Smooth muscle cell (in vitro differentiated cells): ENCODE data around the gene SLC18A2. TPM values are rescaled to one million over a fixed set of nuclear protein-coding genes. Genes with fewer than 3 reads are reported as not detected.

Experiments used
- DNase-seq: peaks from one replicate; lab custom pipeline; 2025; ENCODE audit not compliant: unreplicated experiment; lab: John Stamatoyannopoulos, UW
- H2AFZ ChIP-seq: fragments of 200-600 bp; sonication (generic); 2 replicates; pipeline ENCODE4 v1.6.0; 2016; ENCODE audit warnings: antibody characterized with exemption, low read depth, mild to moderate bottlenecking
- H3F3A ChIP-seq: fragments of 200-600 bp; sonication (generic); 2 replicates; pipeline ENCODE4 v1.6.0; 2017; ENCODE audit warnings: antibody characterized with exemption, low read depth
- H3K27ac ChIP-seq: fragments of 200-600 bp; sonication (generic); 2 replicates; pipeline ENCODE4 v1.5.1; 2016; ENCODE audit warnings: low read depth, mild to moderate bottlenecking
- H3K27me3 ChIP-seq: fragments of 200-600 bp; sonication (generic); 2 replicates; pipeline ENCODE4 v1.6.1; 2016; ENCODE audit warnings: low read depth, mild to moderate bottlenecking
- H3K36me3 ChIP-seq: fragments of 200-600 bp; sonication (generic); 2 replicates; pipeline ENCODE4 v1.5.1; 2016; ENCODE audit warnings: low read depth
- H3K4me1 ChIP-seq: fragments of 200-600 bp; sonication (generic); 2 replicates; pipeline ENCODE4 v1.5.1; 2016; ENCODE audit warnings: low read depth
- H3K4me2 ChIP-seq: fragments of 200-600 bp; sonication (generic); 2 replicates; pipeline ENCODE4 v1.6.0; 2016; ENCODE audit warnings: mild to moderate bottlenecking
- H3K4me3 ChIP-seq: fragments of 200-600 bp; sonication (generic); 2 replicates; pipeline ENCODE4 v1.5.1; 2016; ENCODE audit warnings: mild to moderate bottlenecking
- H3K79me2 ChIP-seq: fragments of 200-600 bp; sonication (generic); 2 replicates; pipeline ENCODE4 v1.6.0; 2016; ENCODE audit warnings: low read depth, mild to moderate bottlenecking
- H3K9ac ChIP-seq: fragments of 200-600 bp; sonication (generic); 2 replicates; pipeline ENCODE4 v1.6.0; 2016; ENCODE audit warnings: low read depth
- H3K9me3 ChIP-seq: fragments of 200-600 bp; sonication (generic); replicated peaks from 2 replicates; pipeline ENCODE4 v1.5.1; 2016; ENCODE audit warnings: low read depth
- H4K20me1 ChIP-seq: fragments of 200-600 bp; sonication (generic); 2 replicates; pipeline ENCODE4 v1.6.0; 2016; ENCODE audit warnings: low read depth
- WGBS: methylation state at CpG from one replicate; pipeline ENCODE4 v1.1.7; 2016; ENCODE audit warnings: low lambda C conversion rate; 5-methylcytosine and 5-hydroxymethylcytosine counted together
- polyA plus RNA-seq: library from polyadenylated mRNA; unstranded; fragments of >200 nt; fragmentation: Nextera tagmentation; extraction: Ambion mirVana; gene quantifications from 2 replicates; pipeline ENCODE4 v1.2.1, GENCODE V29; 2016
- total RNA-seq: library from RNA; depleted of rRNA; stranded (reverse); fragments of >200 nt; gene quantifications from 2 replicates; pipeline ENCODE4 v1.2.3, GENCODE V29; 2014
- TF ChIP-seq, protein P1 (sequence below): fragments of 200-600 bp; sonication (generic); IDR thresholded peaks from 2 replicates; pipeline ENCODE4 v1.5.1; 2017; ENCODE audit warnings: borderline replicate concordance, mild to moderate bottlenecking, antibody characterized with exemption; ENCODE audit not compliant: insufficient read depth, poor library complexity, severe bottlenecking

SLC18A2 gene
- total and polyA plus RNA-seq, 2 experiments from 2014 or later: 0.09 to 0.18 TPM

DNA sequence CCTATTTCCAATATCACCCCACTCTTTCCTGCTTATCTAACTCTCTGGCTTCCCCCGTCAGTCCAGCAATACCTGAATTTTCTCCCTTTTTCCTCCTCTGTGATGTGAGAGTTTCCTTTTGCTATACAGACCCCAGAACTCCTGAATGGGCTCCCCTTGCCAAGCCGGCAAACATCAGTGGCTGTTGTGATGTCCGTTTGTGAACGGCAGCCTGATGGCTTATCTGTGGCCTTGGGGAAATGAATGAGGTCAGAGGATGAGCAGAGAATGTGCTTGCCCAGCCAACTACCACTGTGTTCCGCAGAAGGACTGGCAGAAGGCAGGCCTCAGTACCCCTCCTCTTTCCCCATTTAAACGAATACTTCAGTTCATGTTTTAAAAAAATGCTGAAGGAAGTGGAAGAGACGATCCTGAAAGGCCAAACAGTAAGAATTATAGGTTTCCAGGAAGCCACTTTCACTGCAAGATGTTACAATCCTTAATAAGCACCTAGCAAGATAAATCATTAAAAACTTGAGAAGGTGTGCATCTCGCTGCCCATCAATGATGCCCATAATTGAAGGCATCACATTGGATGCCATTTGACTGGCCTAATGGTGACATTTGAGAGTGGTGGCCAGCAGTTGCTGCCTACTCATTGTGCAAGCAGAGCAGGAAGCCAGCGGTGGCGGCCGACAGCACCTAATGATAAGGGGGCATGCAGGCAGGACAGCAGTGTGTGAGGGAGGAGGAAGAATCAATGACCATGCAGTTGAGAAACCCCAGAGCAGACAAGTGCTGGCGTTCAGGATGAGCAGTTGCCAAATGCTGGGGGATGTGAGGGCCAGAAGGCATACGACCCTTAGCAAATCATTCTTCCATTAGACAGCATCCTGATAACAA is 31.5 kb downstream of the SLC18A2 start:
- TF ChIP-seq, protein P1, sequence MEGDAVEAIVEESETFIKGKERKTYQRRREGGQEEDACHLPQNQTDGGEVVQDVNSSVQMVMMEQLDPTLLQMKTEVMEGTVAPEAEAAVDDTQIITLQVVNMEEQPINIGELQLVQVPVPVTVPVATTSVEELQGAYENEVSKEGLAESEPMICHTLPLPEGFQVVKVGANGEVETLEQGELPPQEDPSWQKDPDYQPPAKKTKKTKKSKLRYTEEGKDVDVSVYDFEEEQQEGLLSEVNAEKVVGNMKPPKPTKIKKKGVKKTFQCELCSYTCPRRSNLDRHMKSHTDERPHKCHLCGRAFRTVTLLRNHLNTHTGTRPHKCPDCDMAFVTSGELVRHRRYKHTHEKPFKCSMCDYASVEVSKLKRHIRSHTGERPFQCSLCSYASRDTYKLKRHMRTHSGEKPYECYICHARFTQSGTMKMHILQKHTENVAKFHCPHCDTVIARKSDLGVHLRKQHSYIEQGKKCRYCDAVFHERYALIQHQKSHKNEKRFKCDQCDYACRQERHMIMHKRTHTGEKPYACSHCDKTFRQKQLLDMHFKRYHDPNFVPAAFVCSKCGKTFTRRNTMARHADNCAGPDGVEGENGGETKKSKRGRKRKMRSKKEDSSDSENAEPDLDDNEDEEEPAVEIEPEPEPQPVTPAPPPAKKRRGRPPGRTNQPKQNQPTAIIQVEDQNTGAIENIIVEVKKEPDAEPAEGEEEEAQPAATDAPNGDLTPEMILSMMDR: no peak
- WGBS: 84% methylated on average over 13 of the region's 13 CpGs
- Histone ChIP-seq H3K79me2 (no peaks in the 10 kb centered on the region), H3K4me2 (no peak overlapping the region), H3K4me1 (no peaks in the 10 kb centered on the region), H3K4me3 (no peak overlapping the region), H3K9ac (no peak overlapping the region), H3F3A (no peaks in the 10 kb centered on the region), H2AFZ (no peak overlapping the region), H3K36me3 (no peaks in the 10 kb centered on the region), H3K9me3 (no peaks in the 10 kb centered on the region), H4K20me1 (no peaks in the 10 kb centered on the region), H3K27ac (no peak overlapping the region), H3K27me3 (no peaks in the 10 kb centered on the region)
- DNase-seq: no peak

DNA sequence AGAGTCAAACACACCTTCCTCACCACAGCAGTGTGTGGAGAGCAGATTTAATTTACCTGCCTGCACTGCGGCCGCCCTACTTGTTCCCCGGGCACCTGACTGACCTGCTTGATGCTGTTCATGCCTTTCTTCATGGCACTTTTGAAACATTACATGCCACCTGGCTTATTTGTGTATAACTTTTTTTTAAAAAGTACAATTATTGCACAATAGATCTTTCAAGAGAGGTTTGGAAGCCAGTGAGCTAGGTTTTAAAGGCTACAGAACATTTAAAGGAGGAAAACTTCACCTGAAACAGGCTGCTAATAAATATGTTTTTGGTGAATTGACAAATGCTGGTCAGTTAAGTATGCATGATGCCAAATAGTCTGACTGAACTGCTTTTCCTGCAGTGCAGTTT is 33.1 kb downstream of the SLC18A2 start:
- Histone ChIP-seq H3K4me2 (no peak overlapping the region), H3K4me3 (no peak overlapping the region), H3F3A (no peaks in the 10 kb centered on the region), H3K27ac (no peak overlapping the region), H3K9ac (no peak overlapping the region), H3K9me3 (no peaks in the 10 kb centered on the region), H3K79me2 (no peaks in the 10 kb centered on the region), H3K27me3 (no peaks in the 10 kb centered on the region), H2AFZ (no peak overlapping the region), H4K20me1 (no peaks in the 10 kb centered on the region), H3K36me3 (no peaks in the 10 kb centered on the region), H3K4me1 (no peaks in the 10 kb centered on the region)
- 98% methylated on average over 3 of the region's 3 CpGs for WGBS
- TF ChIP-seq, protein P1: no peak
- DNase-seq: no peak

DNA sequence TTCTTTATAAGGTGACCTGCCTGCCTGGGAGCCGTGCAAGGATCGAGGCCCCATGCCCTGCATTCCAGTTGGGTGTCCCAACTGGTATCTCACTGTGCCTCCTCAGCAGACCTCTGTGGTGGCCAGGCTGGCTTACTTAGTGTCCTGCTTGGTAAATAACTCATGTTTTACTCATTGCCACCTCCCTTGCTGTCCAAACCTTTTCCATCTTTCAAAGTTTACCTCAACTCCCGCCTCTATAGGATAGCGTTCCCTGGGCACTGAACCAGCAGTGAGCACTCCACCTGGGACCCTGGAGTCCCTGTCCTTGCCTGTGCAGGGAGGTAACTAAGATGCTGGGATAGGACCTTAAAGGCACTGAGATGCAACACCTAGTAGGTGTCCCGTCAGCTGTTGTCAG is 33.6 kb downstream of the SLC18A2 start:
- WGBS: 94% methylated on average over 5 of the region's 5 CpGs
- H3K79me2 ChIP-seq: no peaks in the 10 kb centered on the region
- no peak overlapping the region for H3K27ac ChIP-seq
- no peaks in the 10 kb centered on the region for H3K27me3 ChIP-seq
- no peak overlapping the region for H3K4me3 ChIP-seq
- no peak overlapping the region for H3K4me2 ChIP-seq
- H4K20me1 ChIP-seq: no peaks in the 10 kb centered on the region
- no peak overlapping the region for H3K9ac ChIP-seq
- H3K9me3 ChIP-seq: no peaks in the 10 kb centered on the region
- no peaks in the 10 kb centered on the region for H3F3A ChIP-seq
- H3K36me3 ChIP-seq: no peaks in the 10 kb centered on the region
- no peaks in the 10 kb centered on the region for H3K4me1 ChIP-seq
- no peak overlapping the region for H2AFZ ChIP-seq
- no peak for DNase-seq
- TF ChIP-seq, protein P1: no peak

- 75% methylated on average over 3 of the region's 3 CpGs for WGBS
- TF ChIP-seq, protein P1: no peak
- no peaks in the 10 kb centered on the region for H3K79me2 ChIP-seq
- no peak overlapping the region for H3K27ac ChIP-seq
- H3K9me3 ChIP-seq: no peaks in the 10 kb centered on the region
- H3F3A ChIP-seq: no peaks in the 10 kb centered on the region
- no peaks in the 10 kb centered on the region for H3K27me3 ChIP-seq
- no peak overlapping the region for H3K9ac ChIP-seq
- no peaks in the 10 kb centered on the region for H3K36me3 ChIP-seq
- no peak overlapping the region for H3K4me3 ChIP-seq
- no peak overlapping the region for H2AFZ ChIP-seq
- no peak overlapping the region for H3K4me2 ChIP-seq
- no peak for DNase-seq
- H4K20me1 ChIP-seq: no peaks in the 10 kb centered on the region
- H3K4me1 ChIP-seq: no peaks in the 10 kb centered on the region
These were observed 34.2 kb downstream of the SLC18A2 start for GRCh38 chr10:117275121-117275520.
